ENCODE results near the gene NRXN2.

NRXN2 gene

DNA sequence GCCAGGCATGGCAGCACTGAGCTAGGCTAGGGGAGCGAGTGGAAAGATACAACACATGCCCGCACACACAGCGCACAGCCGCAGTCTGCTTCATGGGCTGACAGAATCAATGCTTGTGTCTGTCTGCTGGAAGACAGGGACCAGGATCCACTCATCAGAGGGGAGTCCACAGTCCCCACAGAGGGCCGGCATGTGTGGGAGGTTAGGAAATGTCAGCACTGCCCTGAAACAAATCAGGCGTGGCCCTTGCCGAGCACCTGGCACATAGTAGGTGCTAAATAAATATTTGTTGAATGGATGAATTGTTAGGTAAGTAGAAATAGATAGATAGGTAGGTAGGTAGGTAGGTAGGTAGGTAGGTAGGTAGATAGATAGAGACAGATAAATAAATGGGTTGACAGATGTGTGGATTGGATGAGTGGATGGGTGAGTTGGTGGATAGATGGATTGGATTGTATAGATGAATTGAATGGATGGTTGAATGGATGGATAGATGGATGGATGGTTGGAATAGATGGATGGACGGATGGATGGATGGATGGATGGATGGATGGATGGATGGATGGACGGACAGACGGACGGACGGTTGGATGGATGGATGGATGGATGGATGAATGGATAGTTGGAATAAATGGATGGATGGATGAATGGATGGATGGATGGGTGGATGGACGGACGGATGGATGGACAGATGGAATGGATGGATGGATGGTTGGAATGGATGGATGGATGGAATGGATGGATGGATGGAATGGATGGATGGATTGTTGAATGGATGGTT lies 128.6 kb downstream of the NRXN2 start:
- Histone ChIP-seq H3K27ac (ENCODE audit: low read depth, low read length) (no peak overlapping the region), H4K20me1 (ENCODE audit: control insufficient read depth, insufficient read depth, low read depth, low read length) (no peaks in the 10 kb centered on the region), H3K27me3 (ENCODE audit: control insufficient read depth, low read length) (no peaks in the 10 kb centered on the region), H3K4me3 (ENCODE audit: low read length) (no peak overlapping the region), H3K9me3 (ENCODE audit: control insufficient read depth, insufficient read depth, low read length) (peaks cover 8% of the 10 kb centered on the region; the same call in 1 of the 2 replicates), H3K79me2 (ENCODE audit: control insufficient read depth, low read length) (no peaks in the 10 kb centered on the region), H3K4me1 (ENCODE audit: control insufficient read depth, low read length) (no peaks in the 10 kb centered on the region), H3K9me2 (replicated peaks; ENCODE audit: control insufficient read depth, low read length) (no peaks in the 10 kb centered on the region), H3K4me2 (ENCODE audit: low read length) (no peak overlapping the region), H3K36me3 (ENCODE audit: control insufficient read depth, low read length) (no peaks in the 10 kb centered on the region), H3F3A (ENCODE audit: control insufficient read depth, insufficient read depth) (no peaks in the 10 kb centered on the region)
- no peak for TF ChIP-seq EZH2phosphoT487 (IDR thresholded peaks at IDR 0.05; ENCODE audit: borderline replicate concordance, low read length)
- TF ChIP-seq, protein P1, sequence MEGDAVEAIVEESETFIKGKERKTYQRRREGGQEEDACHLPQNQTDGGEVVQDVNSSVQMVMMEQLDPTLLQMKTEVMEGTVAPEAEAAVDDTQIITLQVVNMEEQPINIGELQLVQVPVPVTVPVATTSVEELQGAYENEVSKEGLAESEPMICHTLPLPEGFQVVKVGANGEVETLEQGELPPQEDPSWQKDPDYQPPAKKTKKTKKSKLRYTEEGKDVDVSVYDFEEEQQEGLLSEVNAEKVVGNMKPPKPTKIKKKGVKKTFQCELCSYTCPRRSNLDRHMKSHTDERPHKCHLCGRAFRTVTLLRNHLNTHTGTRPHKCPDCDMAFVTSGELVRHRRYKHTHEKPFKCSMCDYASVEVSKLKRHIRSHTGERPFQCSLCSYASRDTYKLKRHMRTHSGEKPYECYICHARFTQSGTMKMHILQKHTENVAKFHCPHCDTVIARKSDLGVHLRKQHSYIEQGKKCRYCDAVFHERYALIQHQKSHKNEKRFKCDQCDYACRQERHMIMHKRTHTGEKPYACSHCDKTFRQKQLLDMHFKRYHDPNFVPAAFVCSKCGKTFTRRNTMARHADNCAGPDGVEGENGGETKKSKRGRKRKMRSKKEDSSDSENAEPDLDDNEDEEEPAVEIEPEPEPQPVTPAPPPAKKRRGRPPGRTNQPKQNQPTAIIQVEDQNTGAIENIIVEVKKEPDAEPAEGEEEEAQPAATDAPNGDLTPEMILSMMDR (IDR thresholded peaks at IDR 0.05; ENCODE audit: low read depth, low read length, poor library complexity, severe bottlenecking) = no peak

DNA sequence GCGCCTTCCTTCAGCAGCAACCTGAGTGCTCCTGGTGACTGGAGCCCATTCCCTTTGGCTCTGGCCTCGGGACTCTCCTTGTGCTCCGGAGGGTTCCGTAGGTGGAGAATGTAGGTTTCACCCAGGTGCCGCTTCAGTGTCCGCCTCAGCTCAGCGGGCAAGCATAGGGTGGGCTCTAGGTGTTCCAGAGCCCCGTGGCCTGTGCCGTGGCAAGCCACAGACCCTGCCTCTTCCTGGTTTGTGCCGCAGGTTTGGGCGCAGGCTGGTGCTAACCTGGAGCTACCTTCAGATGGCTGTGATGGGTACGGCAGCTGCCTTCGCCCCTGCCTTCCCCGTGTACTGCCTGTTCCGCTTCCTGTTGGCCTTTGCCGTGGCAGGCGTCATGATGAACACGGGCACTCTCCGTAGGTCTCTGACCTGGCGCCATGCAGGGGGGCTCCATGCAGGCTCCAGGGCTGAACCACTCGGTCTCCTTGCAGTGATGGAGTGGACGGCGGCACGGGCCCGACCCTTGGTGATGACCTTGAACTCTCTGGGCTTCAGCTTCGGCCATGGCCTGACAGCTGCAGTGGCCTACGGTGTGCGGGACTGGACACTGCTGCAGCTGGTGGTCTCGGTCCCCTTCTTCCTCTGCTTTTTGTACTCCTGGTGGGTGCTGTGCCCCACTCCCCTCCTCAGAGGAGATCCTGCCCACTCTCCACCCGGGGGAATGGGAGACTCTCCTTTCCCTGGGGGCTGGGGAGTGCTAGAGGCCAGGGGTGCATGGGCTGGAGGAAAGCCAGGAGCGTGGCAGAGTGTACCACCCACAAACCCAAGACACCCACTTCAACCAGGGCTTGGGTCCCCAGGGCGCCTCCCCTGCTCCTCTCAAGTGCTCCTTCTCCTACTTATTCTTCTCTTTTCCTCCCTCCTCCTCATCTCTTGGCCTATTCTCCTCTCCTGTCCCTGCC lies 129.6 kb downstream of the NRXN2 start:
- Histone ChIP-seq H3K27me3 (ENCODE audit: control insufficient read depth, low read length) (no peaks in the 10 kb centered on the region), H3K4me3 (ENCODE audit: low read length) (no peak overlapping the region), H3K27ac (ENCODE audit: low read depth, low read length) (no peak overlapping the region), H3K4me2 (ENCODE audit: low read length) (no peak overlapping the region), H3F3A (ENCODE audit: control insufficient read depth, insufficient read depth) (no peaks in the 10 kb centered on the region), H3K79me2 (ENCODE audit: control insufficient read depth, low read length) (no peaks in the 10 kb centered on the region), H3K9me2 (replicated peaks; ENCODE audit: control insufficient read depth, low read length) (no peaks in the 10 kb centered on the region), H4K20me1 (ENCODE audit: control insufficient read depth, insufficient read depth, low read depth, low read length) (no peaks in the 10 kb centered on the region), H3K4me1 (ENCODE audit: control insufficient read depth, low read length) (no peaks in the 10 kb centered on the region), H3K36me3 (ENCODE audit: control insufficient read depth, low read length) (no peaks in the 10 kb centered on the region), H3K9me3 (ENCODE audit: control insufficient read depth, insufficient read depth, low read length) (peaks cover 13% of the 10 kb centered on the region)
- no peak for TF ChIP-seq EZH2phosphoT487 (IDR thresholded peaks at IDR 0.05; ENCODE audit: borderline replicate concordance, low read length)
- TF ChIP-seq, protein P1 (IDR thresholded peaks at IDR 0.05; ENCODE audit: low read depth, low read length, poor library complexity, severe bottlenecking) = no peak

DNA sequence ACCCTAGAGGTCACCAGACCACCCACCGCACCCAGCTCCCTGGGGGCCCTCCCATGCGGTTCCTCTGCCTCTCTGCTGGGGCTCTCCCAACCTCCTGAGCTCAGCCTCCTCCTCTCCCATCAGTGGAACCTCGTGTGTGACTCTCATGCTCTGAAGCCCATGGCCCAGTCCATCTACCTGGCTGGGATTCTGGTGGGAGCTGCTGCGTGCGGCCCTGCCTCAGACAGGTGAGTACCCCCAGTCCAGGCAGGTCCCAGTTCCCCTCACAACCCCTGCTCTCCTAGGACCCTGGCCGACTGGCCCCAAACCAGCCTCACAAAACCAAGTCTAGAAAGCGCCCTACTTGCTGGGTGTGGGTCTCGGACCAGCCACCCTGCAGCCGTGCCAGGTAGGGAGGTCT lies 130.3 kb downstream of the NRXN2 start:
- H3K36me3 ChIP-seq (ENCODE audit: control insufficient read depth, low read length) = no peaks in the 10 kb centered on the region
- H3K79me2 ChIP-seq (ENCODE audit: control insufficient read depth, low read length) = no peaks in the 10 kb centered on the region

More for the DNA sequence above, 130.3 kb downstream of the NRXN2 start:
- no peaks in the 10 kb centered on the region for H3K27me3 ChIP-seq (ENCODE audit: control insufficient read depth, low read length)
- H3F3A ChIP-seq (ENCODE audit: control insufficient read depth, insufficient read depth) = no peaks in the 10 kb centered on the region
- H3K9me3 ChIP-seq (ENCODE audit: control insufficient read depth, insufficient read depth, low read length) = peaks cover 18% of the 10 kb centered on the region
- no peaks in the 10 kb centered on the region for H3K4me1 ChIP-seq (ENCODE audit: control insufficient read depth, low read length)
- no peak overlapping the region for H3K4me3 ChIP-seq (ENCODE audit: low read length)
- no peak overlapping the region for H3K4me2 ChIP-seq (ENCODE audit: low read length)
- no peak overlapping the region for H3K27ac ChIP-seq (ENCODE audit: low read depth, low read length)
- no peaks in the 10 kb centered on the region for H3K9me2 ChIP-seq (replicated peaks; ENCODE audit: control insufficient read depth, low read length)
- TF ChIP-seq, protein P1 (IDR thresholded peaks at IDR 0.05; ENCODE audit: low read depth, low read length, poor library complexity, severe bottlenecking) = no peak
- TF ChIP-seq EZH2phosphoT487 (IDR thresholded peaks at IDR 0.05; ENCODE audit: borderline replicate concordance, low read length) = no peak
- no peaks in the 10 kb centered on the region for H4K20me1 ChIP-seq (ENCODE audit: control insufficient read depth, insufficient read depth, low read depth, low read length)
